Measurements from ENCODE around the gene BPTF. TPM values are rescaled to one million over a fixed set of nuclear protein-coding genes. Genes with fewer than 3 reads are reported as not detected.

The BPTF gene
- total RNA-seq, 3 donors from 2014 or later: 80.6 to 115 (median 90.0) TPM

DNA sequence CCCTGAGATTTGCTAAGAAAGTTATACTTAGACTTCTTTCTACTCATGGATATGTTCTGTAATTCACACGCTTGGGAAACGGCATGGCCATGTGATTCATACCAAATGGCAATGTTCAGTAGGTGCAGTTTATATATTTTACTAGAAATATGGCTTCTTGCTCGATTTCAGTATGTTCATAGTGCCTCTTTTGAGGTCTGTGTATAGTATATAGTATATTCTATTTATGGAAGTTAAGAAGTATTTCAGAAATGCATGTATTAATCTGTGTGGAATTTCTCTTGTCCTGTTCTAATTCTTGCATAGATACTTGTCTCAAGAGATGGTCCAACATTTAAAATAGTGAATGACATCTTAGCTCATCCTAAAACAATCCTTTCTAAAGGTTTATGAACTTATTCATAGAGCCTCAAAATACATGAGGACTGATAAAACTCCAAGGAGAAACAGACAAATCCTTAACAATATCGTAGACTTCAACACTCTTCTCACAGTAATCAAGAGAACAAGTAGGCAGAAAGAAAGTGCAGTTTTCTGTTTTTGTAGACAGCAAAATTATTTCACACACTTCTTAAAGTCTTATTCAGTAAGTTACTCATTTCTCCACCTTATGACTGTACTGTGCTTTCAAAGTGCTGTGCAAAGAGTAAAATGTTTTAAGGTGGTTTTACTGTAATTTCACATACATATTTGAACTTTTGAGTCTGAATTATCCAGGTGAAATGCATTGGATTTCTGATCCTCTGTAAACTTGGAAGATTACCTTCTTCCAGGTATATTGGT is 11.1 kb downstream of the BPTF start:
- no peaks in the 10 kb centered on the region for H3K9me3 ChIP-seq
- no peaks in the 10 kb centered on the region for H3K4me1 ChIP-seq (ENCODE audit: low read depth)
- no peaks in the 10 kb centered on the region for H3K36me3 ChIP-seq (ENCODE audit: low read depth)
- no peak overlapping the region for H3K4me3 ChIP-seq
- ATAC-seq: no peak
- no peak for DNase-seq
- TF ChIP-seq, protein P1, sequence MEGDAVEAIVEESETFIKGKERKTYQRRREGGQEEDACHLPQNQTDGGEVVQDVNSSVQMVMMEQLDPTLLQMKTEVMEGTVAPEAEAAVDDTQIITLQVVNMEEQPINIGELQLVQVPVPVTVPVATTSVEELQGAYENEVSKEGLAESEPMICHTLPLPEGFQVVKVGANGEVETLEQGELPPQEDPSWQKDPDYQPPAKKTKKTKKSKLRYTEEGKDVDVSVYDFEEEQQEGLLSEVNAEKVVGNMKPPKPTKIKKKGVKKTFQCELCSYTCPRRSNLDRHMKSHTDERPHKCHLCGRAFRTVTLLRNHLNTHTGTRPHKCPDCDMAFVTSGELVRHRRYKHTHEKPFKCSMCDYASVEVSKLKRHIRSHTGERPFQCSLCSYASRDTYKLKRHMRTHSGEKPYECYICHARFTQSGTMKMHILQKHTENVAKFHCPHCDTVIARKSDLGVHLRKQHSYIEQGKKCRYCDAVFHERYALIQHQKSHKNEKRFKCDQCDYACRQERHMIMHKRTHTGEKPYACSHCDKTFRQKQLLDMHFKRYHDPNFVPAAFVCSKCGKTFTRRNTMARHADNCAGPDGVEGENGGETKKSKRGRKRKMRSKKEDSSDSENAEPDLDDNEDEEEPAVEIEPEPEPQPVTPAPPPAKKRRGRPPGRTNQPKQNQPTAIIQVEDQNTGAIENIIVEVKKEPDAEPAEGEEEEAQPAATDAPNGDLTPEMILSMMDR (IDR thresholded peaks at IDR 0.05): no peak
- intact Hi-C loops (cut with DNase I, micrococcal nuclease): no loop called here

DNA sequence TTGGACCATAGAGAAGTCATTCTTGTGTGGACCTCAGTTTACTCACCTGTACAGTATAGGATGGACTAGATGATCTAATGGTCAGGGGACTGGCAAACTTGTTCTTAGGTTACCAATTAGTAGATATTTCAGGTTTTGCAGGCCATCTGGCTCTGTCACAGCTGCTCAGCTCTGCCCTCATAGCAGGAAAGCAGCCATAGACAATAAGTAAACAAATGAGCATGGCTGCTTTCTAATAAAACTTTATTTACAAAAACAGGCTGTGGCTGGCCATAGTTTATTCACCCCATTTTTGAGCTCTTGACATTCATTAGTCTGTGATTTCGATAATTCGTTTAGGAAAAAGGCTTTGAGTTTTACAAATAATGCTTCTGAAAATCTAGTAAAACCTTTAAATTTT is 12.7 kb downstream of the BPTF start:
- DNase-seq (no peak), ATAC-seq (no peak)
- Histone ChIP-seq H3K9me3 (no peaks in the 10 kb centered on the region), H3K4me3 (no peak overlapping the region), H3K4me1 (ENCODE audit: low read depth) (no peaks in the 10 kb centered on the region), H3K36me3 (ENCODE audit: low read depth) (no peaks in the 10 kb centered on the region)
- intact Hi-C loops (cut with DNase I, micrococcal nuclease): no loop called here
- TF ChIP-seq, protein P1 (IDR thresholded peaks at IDR 0.05): no peak

DNA sequence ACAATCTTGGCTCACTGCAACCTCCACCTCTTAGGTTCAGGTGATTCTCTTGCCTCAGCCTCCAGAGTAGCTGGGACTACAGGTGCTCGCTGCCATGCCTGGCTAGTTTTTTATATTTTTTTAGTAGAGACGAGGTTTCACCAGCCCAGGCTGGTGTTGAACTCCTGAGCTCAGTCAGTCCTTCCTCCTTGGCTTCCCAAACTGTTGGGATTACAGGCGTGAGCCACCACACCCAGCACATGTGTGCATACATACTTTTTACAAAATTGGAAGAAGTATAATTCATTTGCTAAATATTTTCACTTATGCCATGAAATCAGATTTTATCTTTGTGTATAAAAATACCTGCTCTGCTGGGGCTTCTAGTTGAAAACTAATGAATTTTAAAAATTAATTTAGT is 13.2 kb downstream of the BPTF start:
- TF ChIP-seq, protein P1 (IDR thresholded peaks at IDR 0.05): no peak
- Histone ChIP-seq H3K9me3 (no peaks in the 10 kb centered on the region), H3K36me3 (ENCODE audit: low read depth) (no peaks in the 10 kb centered on the region), H3K4me1 (ENCODE audit: low read depth) (no peaks in the 10 kb centered on the region), H3K4me3 (no peak overlapping the region)
- DNase-seq (no peak), ATAC-seq (no peak)
- intact Hi-C loops (cut with DNase I, micrococcal nuclease): no loop called here

DNA sequence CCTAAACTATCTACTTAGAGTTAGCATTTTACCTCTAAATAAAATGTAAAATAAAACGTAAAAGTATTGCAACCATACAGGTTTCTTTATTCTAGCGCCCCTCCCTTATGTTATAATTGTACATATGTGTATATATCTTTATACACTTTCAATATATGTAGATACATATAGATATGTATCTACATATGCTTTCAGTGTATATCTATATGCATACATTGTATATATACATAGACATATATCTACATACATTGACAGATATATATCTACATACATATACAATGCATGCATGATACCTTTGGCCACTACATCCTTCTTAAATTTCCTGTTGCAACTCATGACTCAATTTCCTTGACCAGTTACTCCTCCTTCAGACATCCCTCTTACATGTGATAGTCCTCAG is 16.7 kb downstream of the BPTF start:
- H3K4me1 ChIP-seq (ENCODE audit: low read depth): no peaks in the 10 kb centered on the region
- no peaks in the 10 kb centered on the region for H3K36me3 ChIP-seq (ENCODE audit: low read depth)
- TF ChIP-seq, protein P1 (IDR thresholded peaks at IDR 0.05): no peak
- intact Hi-C loops (cut with DNase I, micrococcal nuclease): no loop called here
- no peak overlapping the region for H3K4me3 ChIP-seq
- DNase-seq: no peak
- no peak for ATAC-seq
- no peaks in the 10 kb centered on the region for H3K9me3 ChIP-seq

DNA sequence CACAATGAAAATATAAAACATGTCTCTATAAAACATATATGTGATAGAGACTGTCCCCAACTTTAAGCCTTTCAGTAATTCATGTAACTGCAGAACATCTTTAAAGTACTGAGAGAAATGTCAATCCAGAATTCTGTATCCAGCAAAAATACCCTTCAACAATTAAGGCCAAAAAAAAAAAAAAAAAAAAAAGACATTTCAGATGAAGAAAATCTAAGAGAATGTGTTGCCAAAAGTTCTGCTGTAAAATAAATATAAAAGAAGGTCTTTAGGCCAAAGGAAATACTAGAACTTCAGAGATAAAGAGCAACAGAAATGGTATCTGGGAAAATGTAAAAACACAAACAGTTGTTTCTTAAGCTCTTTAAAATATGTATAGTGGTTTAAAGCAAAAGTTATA is 17.3 kb downstream of the BPTF start:
- intact Hi-C loops (cut with DNase I, micrococcal nuclease): no loop called here
- Histone ChIP-seq H3K4me3 (no peak overlapping the region), H3K4me1 (ENCODE audit: low read depth) (no peaks in the 10 kb centered on the region), H3K9me3 (no peaks in the 10 kb centered on the region), H3K36me3 (ENCODE audit: low read depth) (no peaks in the 10 kb centered on the region)
- ATAC-seq (no peak), DNase-seq (no peak)
- TF ChIP-seq, protein P1 (IDR thresholded peaks at IDR 0.05): no peak

Data from mucosa of descending colon (tissue), 3 donors.